ENCODE data around the gene PIEZO2.

DNA sequence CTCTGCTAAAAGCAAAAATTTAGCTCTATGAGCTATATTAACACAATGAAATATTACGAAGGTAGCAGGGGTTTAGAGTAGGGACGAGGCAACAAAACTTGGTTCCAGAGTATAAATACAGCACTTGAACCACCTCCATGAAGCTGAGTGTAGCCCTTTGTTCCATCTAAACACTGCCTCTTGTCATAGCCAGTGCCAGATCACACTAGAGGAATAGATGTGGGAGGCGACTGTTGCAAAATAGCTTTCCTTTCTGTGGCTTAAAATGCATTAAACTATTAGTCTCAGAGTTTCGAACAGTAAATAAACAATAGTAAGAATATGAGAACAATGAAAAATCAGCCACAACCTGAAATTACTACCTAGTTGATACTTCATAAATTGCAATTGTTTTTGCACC lies 29.8 kb downstream of the PIEZO2 start:
- TF ChIP-seq, protein P1, sequence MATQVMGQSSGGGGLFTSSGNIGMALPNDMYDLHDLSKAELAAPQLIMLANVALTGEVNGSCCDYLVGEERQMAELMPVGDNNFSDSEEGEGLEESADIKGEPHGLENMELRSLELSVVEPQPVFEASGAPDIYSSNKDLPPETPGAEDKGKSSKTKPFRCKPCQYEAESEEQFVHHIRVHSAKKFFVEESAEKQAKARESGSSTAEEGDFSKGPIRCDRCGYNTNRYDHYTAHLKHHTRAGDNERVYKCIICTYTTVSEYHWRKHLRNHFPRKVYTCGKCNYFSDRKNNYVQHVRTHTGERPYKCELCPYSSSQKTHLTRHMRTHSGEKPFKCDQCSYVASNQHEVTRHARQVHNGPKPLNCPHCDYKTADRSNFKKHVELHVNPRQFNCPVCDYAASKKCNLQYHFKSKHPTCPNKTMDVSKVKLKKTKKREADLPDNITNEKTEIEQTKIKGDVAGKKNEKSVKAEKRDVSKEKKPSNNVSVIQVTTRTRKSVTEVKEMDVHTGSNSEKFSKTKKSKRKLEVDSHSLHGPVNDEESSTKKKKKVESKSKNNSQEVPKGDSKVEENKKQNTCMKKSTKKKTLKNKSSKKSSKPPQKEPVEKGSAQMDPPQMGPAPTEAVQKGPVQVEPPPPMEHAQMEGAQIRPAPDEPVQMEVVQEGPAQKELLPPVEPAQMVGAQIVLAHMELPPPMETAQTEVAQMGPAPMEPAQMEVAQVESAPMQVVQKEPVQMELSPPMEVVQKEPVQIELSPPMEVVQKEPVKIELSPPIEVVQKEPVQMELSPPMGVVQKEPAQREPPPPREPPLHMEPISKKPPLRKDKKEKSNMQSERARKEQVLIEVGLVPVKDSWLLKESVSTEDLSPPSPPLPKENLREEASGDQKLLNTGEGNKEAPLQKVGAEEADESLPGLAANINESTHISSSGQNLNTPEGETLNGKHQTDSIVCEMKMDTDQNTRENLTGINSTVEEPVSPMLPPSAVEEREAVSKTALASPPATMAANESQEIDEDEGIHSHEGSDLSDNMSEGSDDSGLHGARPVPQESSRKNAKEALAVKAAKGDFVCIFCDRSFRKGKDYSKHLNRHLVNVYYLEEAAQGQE (IDR thresholded peaks at IDR 0.05; ENCODE audit: insufficient replicate concordance, low read depth) = no peak
- TF ChIP-seq, protein P2, sequence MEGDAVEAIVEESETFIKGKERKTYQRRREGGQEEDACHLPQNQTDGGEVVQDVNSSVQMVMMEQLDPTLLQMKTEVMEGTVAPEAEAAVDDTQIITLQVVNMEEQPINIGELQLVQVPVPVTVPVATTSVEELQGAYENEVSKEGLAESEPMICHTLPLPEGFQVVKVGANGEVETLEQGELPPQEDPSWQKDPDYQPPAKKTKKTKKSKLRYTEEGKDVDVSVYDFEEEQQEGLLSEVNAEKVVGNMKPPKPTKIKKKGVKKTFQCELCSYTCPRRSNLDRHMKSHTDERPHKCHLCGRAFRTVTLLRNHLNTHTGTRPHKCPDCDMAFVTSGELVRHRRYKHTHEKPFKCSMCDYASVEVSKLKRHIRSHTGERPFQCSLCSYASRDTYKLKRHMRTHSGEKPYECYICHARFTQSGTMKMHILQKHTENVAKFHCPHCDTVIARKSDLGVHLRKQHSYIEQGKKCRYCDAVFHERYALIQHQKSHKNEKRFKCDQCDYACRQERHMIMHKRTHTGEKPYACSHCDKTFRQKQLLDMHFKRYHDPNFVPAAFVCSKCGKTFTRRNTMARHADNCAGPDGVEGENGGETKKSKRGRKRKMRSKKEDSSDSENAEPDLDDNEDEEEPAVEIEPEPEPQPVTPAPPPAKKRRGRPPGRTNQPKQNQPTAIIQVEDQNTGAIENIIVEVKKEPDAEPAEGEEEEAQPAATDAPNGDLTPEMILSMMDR (IDR thresholded peaks at IDR 0.05; ENCODE audit: insufficient read depth, low read length) = no peak
- no peak for TF ChIP-seq POLR2AphosphoS5 (IDR thresholded peaks at IDR 0.05; ENCODE audit: low read depth)
- TF ChIP-seq GABPA (IDR thresholded peaks at IDR 0.05; ENCODE audit: low read depth) = no peak
- no peak for TF ChIP-seq SPI1 (IDR thresholded peaks at IDR 0.05; ENCODE audit: borderline replicate concordance, low read depth)
